ENCODE data around the gene RPS6KA3. TPM values are rescaled to one million over a fixed set of nuclear protein-coding genes. Genes with fewer than 3 reads are reported as not detected.
"Not testable (repeated sequence)": the region's sequence is repeated elsewhere in the genome, so short reads cannot be mapped to it uniquely, and the experiment has no call there.

RPS6KA3 gene
- total and polyA plus RNA-seq, 11 donors, result 6.6 to 52.3 (median 35.7) TPM

DNA sequence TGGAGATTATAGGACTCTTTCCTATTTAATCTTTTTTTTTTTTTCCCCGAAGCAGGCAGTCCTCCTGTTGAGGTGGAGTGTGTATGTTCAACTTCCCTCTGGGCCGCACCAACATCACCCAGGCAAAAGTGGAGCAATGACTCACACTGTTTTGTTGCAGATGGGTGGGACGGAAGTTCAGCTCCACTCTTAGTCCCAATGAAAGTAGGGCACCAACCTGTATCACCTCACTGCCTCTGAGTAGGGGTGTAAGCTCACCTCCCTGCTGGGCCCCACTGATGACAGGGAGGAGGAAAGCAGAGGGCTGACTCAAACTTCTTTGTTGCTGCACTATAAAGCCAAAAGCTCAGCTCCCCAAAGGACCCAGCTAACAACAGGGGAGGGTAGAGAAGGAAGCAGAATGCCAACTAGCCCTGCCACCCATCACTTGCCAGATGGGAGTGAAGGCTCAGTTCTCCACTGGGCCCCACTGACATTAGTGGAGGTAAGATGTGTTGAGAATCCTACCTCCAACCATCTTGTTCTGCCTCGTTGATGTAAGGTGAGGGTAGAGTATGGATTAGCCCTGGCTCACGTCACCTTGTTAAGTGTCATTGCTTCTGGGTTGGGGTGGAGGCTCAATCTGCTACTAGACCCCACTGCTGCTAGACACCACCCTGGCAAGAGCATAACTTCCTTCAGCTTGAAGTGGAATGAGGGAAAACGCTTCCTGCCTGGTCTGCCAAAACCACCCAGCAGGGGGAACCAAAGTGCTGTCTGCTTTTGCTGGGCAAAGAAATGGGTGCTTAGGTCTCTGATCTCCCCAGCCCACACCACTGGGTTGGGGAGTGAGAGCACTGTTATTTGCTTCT is 14.1 kb downstream of the RPS6KA3 start:
- 62 to 87% (median 76%) methylated on average over 6 of the region's 6 CpGs for WGBS, 4 donors
- TF ChIP-seq POLR2A (IDR thresholded peaks at IDR 0.05), result no peak
- TF ChIP-seq, protein P1, sequence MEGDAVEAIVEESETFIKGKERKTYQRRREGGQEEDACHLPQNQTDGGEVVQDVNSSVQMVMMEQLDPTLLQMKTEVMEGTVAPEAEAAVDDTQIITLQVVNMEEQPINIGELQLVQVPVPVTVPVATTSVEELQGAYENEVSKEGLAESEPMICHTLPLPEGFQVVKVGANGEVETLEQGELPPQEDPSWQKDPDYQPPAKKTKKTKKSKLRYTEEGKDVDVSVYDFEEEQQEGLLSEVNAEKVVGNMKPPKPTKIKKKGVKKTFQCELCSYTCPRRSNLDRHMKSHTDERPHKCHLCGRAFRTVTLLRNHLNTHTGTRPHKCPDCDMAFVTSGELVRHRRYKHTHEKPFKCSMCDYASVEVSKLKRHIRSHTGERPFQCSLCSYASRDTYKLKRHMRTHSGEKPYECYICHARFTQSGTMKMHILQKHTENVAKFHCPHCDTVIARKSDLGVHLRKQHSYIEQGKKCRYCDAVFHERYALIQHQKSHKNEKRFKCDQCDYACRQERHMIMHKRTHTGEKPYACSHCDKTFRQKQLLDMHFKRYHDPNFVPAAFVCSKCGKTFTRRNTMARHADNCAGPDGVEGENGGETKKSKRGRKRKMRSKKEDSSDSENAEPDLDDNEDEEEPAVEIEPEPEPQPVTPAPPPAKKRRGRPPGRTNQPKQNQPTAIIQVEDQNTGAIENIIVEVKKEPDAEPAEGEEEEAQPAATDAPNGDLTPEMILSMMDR (IDR thresholded peaks at IDR 0.05), result peak; percentile 31 to 56 (median 44)
- H3K27ac ChIP-seq, result no peak overlapping the region
- peak in 3 of 4 donors; percentile 33 to 46 (median 44) for ATAC-seq
- no peak overlapping the region for H3K4me3 ChIP-seq
- peak; percentile 25 to 57 (median 35) for DNase-seq
- no peaks in the 10 kb centered on the region for H3K27me3 ChIP-seq
- H3K4me1 ChIP-seq, result peaks cover 0 to 14% (median 0%) of the 10 kb centered on the region in 12 donors
- intact Hi-C loops (cut with DNase I), result loop anchor here in 6 of 10 donors (1.0 to 5.0 kb wide), 4 partner anchors 190 to 192 kb away; no protein-coding TSS in a partner anchor
- peaks cover 0 to 8% (median 0%) of the 10 kb centered on the region in 12 donors for H3K9me3 ChIP-seq
- no peaks in the 10 kb centered on the region for H3K36me3 ChIP-seq

- TF ChIP-seq, protein P1 (IDR thresholded peaks at IDR 0.05), result no peak
- no peak for TF ChIP-seq POLR2A (IDR thresholded peaks at IDR 0.05)
- intact Hi-C loops (cut with DNase I), result loop anchor here in 5 of 10 donors (2.0 to 5.0 kb wide), 3 partner anchors 191 to 193 kb away; no protein-coding TSS in a partner anchor
- no peak for ATAC-seq
- Histone ChIP-seq H3K36me3 (no peaks in the 10 kb centered on the region), H3K27ac (no peak overlapping the region), H3K4me1 (peaks cover 0 to 14% (median 0%) of the 10 kb centered on the region in 12 donors), H3K4me3 (no peak overlapping the region), H3K27me3 (no peaks in the 10 kb centered on the region), H3K9me3 (peaks cover 0 to 8% (median 0%) of the 10 kb centered on the region in 12 donors)
- no peak for DNase-seq
Observed at GRCh38 chrX:20251691-20252090, 15.0 kb downstream of the RPS6KA3 start.

- not testable (repeated sequence) for H3K27ac ChIP-seq, DNase-seq, H3K36me3 ChIP-seq, ATAC-seq, H3K4me3 ChIP-seq, H3K9me3 ChIP-seq, H3K27me3 ChIP-seq
- intact Hi-C loops (cut with DNase I), result loop anchor here in 3 of 10 donors (5.0 kb wide), 1 partner anchor 192 kb away; no protein-coding TSS in a partner anchor
- H3K4me1 ChIP-seq, result peaks cover 0 to 14% (median 0%) of the 10 kb centered on the region in 12 donors
Observed at GRCh38 chrX:20250146-20250545, 16.6 kb downstream of the RPS6KA3 start.

- Histone ChIP-seq H3K9me3 (peaks cover 0 to 8% (median 0%) of the 10 kb centered on the region in 12 donors), H3K36me3 (no peaks in the 10 kb centered on the region), H3K27ac (no peak overlapping the region), H3K27me3 (no peaks in the 10 kb centered on the region), H3K4me3 (no peak overlapping the region), H3K4me1 (peaks cover 0 to 11% (median 0%) of the 10 kb centered on the region in 12 donors)
- ATAC-seq (no peak), DNase-seq (no peak)
- 84 to 97% (median 90%) methylated on average over 7 of the region's 7 CpGs for WGBS, 4 donors
- TF ChIP-seq, protein P1 (IDR thresholded peaks at IDR 0.05), result no peak
- TF ChIP-seq POLR2A (IDR thresholded peaks at IDR 0.05), result no peak
- intact Hi-C loops (cut with DNase I), result no loop called here
Observed at GRCh38 chrX:20248592-20249192, 18.0 kb downstream of the RPS6KA3 start.
